Skin epidermis (tissue), 12 donors: Measurements from ENCODE around the gene C11orf65.

Source experiments
- H3K27ac ChIP-seq, 21 experiments: fragments of 200-600 bp; sonication (generic) in 11 of 21; one replicate each; pipeline ENCODE4 v1.5.0; 2020; ENCODE audit warnings: mild to moderate bottlenecking in 3 of 21, inconsistent platforms in 2 of 21, moderate library complexity in 2 of 21
- H3K4me3 ChIP-seq, 7 experiments: fragments of 200-600 bp; sonication (generic) in 2 of 7; one replicate each; pipeline ENCODE4 v1.5.0; 2020; ENCODE audit warnings: inconsistent platforms in 2 of 7, mild to moderate bottlenecking in 2 of 7, moderate library complexity in 1 of 7

The C11orf65 gene

DNA sequence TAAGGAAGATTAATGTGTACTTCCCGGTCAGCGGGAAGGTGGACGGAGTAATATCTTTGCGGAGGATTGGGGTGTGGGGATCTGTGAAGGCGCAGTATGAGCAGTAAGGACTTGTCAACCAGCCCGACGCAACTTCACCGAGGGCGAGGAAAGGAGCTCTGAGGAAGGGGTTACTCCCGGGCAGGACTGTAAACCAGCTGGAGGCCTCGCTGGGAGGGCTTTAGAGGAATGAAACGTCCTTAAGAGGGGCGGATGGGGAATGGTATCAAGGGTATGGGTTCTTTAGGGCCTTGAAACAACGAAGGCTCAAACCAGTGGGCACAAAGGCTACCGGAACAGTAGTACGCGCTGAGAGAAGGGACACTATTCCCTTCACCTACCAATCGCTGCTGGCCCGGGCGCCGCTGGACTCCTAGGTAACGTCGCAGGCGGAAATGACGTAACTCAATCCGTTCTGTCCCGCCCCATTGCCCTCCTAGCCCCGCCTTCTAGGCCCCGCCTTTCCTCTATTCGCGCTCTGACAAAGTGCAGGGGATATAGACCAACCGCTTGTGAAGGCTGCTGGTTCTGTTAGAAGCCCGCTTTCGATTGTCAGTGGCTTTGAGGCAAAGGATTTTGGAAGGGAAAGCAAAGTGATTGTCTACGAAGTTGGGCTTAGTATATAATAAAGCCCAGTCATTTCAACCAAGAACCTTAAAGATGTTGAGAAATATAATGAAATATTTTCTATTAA lies at the start of gene C11orf65:
TSS of gene C11orf65 (minus strand) at position 439 of the 733 bp plus-strand sequence. CDS start 5,970 bp downstream, outside the sequence.
- peak within 1 kb of the TSS; percentile 86 to 99 (median 96) for H3K27ac ChIP-seq
- H3K4me3 ChIP-seq, result peak within 1 kb of the TSS; percentile 35 to 68 (median 49)

- no peak overlapping the region for H3K4me3 ChIP-seq
- no peak overlapping the region for H3K27ac ChIP-seq
These were observed 48.8 kb upstream of the C11orf65 start for GRCh38 chr11:108516125-108516524.

- no peak overlapping the region for H3K27ac ChIP-seq
These were observed 45.4 kb upstream of the C11orf65 start for GRCh38 chr11:108512708-108513107.

GRCh38 chr11:108511851-108512474 lies 44.6 kb upstream of the C11orf65 start:
- Histone ChIP-seq H3K27ac (no peak overlapping the region), H3K4me3 (no peak overlapping the region)

More at GRCh38 chr11:108512708-108513107, 45.4 kb upstream of the C11orf65 start:
- no peak overlapping the region for H3K4me3 ChIP-seq

DNA sequence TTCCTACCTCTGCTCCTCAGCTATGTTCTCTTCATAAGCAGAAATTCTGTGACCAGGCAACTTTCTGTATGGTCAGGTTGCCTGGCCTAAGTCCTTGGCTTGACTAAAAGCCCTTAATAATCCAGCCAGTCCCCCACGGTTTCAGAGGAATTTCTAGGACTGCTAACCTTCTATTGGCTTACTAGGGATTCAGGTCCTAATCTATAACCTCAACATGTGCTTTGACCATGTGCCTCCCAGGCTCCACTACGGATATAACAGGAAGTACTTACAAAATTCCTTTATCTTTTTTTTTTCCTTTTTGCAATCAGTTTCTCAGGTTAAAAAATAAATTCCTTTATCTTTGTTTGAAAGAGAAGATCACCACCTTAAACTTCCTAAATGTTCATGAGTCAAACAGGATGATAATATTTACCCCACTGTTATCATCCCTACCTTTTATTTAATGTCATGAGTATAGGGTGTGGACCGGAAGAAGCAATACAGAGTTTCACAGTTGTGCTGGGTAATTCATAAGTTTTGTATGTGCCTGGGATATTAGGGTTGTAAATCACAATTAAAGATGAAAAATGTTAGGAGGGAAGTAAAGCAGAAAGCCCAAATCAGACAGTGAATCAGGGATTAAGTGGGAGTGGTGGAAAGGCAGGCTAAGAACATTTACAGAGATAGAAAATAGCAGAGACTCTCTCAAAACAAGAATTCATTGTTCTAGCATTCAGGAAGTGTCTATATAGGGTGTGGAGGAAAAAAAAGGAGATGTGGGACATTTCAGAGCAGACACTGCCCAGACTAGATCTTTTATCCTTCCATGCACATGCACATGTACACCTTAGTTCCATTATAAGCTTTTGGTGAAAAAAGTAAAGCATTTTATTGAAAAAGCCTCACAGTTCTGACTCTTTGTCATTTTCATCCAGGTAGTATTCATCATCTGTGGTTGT lies 41.6 kb upstream of the C11orf65 start:
- Histone ChIP-seq H3K27ac (no peak overlapping the region), H3K4me3 (no peak overlapping the region)

DNA sequence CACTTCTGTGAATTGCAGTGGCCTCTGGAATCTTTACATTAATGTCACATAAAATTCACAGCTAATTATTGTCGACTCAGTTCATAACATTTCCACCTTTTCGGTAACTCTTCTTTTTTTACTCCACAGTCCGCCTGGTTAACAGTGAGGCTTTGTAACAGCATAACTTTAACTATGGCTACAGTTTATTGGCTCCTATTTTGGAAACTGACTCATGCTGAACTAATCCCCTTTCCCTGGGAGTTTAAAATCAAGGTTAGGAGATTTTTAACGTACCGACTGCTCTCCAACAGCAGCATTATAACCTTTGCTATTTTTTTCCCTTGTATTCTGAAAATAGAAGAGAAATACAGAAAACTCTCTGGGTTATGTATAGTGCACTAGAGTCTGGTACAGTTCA lies 34.1 kb upstream of the C11orf65 start:
- H3K27ac ChIP-seq, result peak overlapping the region in 1 of 21 experiments; percentile 29

GRCh38 chr11:108500721-108501120 lies 33.4 kb upstream of the C11orf65 start:
- H3K27ac ChIP-seq, result peak overlapping the region in 8 of 21 experiments; percentile 2 to 74 (median 54)
- no peak overlapping the region for H3K4me3 ChIP-seq

More for the DNA sequence above, 34.1 kb upstream of the C11orf65 start:
- H3K4me3 ChIP-seq, result no peak overlapping the region

GRCh38 chr11:108500169-108500568 lies 32.8 kb upstream of the C11orf65 start:
- no peak overlapping the region for H3K4me3 ChIP-seq
- peak overlapping the region in 10 of 21 experiments; percentile 10 to 98 (median 82) for H3K27ac ChIP-seq

DNA sequence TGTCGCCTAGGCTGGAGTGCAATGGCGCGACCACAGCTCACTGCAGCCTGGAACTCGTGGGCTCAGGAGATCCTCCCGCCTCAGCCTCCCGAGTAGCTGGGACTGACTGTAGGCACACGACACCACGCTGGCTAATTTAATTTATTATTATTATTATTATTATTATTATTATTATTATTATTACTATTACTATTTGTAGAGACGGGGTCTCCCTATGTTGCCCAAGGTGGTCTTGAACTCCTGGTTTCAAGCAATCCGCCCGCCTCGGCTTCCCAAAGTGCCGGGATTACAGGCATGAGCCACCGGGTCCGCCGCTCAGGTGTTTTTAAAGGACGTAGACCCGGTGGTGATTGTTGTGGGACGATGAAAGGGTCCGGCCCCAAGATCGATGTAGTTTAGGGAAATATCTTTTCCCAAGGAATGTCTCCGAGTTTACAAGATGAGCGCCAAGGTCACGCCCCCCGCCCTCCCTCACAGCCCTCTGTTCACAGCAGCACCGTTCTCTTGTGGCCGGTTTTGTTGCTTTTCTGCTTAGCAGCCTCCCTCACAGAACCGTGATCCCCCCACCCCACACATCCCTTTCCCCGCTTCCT lies 31.6 kb upstream of the C11orf65 start:
- Histone ChIP-seq H3K27ac (peak overlapping the region; percentile 85 to 99 (median 95)), H3K4me3 (peak overlapping the region; percentile 58 to 83 (median 70))

GRCh38 chr11:108498046-108498815 lies 30.9 kb upstream of the C11orf65 start, which contains the start of gene POGLUT3:
TSS of gene POGLUT3 (minus strand) at chr11:108498384. CDS start at chr11:108498366, 18 bp downstream.
- peak within 1 kb of the TSS; percentile 58 to 83 (median 70) for H3K4me3 ChIP-seq
- peak within 1 kb of the TSS; percentile 85 to 99 (median 95) for H3K27ac ChIP-seq

- H3K27ac ChIP-seq, result peak overlapping the region; percentile 85 to 99 (median 95)
- H3K4me3 ChIP-seq, result peak overlapping the region; percentile 58 to 83 (median 70)
These were observed 30.2 kb upstream of the C11orf65 start for GRCh38 chr11:108497317-108498045.

DNA sequence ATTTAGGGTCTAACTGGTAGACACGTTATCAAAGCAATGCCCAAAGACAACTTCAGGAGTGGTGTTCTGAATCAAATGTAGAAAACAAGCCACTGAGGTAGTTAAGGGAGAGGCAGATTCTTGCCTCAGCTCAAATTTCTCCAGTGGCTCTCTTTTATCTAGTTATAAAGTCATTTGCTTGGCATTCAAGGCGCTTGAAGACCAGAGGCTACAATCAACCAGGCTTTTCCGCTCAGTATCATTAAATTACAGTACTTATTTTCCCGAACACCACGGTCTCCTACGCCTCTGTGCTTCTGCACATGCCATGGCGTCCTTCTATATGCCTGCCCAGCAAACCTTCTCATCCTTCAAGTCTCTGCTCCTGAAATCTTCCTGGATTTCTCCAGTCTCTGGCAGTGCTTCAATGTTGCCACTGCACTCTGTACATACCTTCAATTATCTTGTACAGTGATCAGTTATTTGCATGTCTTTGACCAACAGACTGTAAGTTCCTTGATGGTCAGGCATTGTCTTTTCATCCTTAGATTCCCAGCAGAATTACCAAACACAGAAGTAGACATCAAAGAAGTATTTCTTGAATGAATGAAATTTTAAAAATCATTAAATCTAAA lies 29.4 kb upstream of the C11orf65 start:
- peak overlapping the region; percentile 58 to 83 (median 70) for H3K4me3 ChIP-seq

DNA sequence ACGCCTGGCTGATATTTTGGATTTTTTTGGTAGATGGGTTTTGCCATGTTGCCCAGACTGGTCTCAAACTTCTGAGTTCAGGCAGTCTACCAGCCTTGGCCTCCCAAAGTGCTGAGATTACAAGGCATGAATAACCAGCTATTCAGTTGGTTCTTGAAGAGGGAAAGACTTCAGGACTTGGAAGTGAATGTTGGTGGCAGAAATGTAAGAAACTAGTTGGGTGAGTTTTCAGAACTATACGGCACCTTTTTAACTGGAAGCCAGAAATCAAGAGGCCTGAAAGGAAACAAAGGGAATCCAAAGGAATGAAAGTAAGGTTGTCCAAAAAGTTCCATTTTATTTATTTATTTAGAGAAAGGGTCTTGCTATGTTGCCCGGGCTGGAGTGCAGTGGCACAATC lies 28.0 kb upstream of the C11orf65 start:
- no peak overlapping the region for H3K4me3 ChIP-seq
- peak overlapping the region in 3 of 21 experiments; percentile 28 to 98 (median 37) for H3K27ac ChIP-seq

More for the DNA sequence above, 29.4 kb upstream of the C11orf65 start:
- peak overlapping the region in 20 of 21 experiments; percentile 85 to 99 (median 96) for H3K27ac ChIP-seq

- H3K4me3 ChIP-seq, result no peak overlapping the region
- peak overlapping the region in 1 of 21 experiments; percentile 2 for H3K27ac ChIP-seq
These were observed 26.9 kb upstream of the C11orf65 start for GRCh38 chr11:108494182-108494581.

DNA sequence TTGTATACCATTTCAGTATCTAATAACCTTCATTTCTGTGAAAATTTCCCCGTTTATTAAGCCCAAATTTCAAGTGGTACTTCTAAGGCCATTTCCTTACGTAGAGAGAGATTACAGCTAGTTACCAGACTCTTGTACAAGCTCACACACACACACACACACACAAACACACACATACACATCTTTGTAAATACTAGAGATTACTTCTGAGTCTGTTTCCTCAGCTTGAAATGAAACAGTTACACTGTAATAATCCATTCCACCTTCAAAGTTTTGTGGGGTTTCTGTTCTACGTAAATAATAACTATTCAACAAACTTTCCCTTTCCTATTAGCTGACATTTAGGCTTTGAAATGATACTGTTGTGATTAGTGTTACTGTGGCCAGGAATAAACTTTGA lies 24.6 kb upstream of the C11orf65 start:
- H3K27ac ChIP-seq, result no peak overlapping the region
- H3K4me3 ChIP-seq, result no peak overlapping the region

DNA sequence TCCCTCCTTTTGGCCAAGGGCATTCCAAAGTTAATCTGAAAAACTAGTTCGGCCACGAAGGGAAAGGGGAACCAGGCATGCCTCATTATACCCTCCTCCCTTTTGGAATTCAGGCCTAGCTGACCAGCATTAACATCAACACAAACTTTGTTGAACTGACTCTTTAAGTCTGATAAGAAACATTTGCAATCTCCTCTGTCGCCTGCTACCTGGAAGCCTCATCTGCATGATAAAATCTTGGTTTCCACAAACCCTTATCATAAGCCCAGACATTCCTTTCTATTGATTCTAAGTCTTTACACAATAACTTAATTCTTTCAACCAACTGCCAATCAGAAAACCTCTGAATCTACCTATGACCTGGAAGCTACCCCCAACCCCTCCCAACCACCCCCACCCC lies 19.5 kb upstream of the C11orf65 start:
- Histone ChIP-seq H3K27ac (peak overlapping the region in 2 of 21 experiments; percentile 9 to 10), H3K4me3 (no peak overlapping the region)

GRCh38 chr11:108486331-108486730 lies 19.0 kb upstream of the C11orf65 start:
- Histone ChIP-seq H3K27ac (peak overlapping the region in 2 of 21 experiments; percentile 9 to 10), H3K4me3 (no peak overlapping the region)
